ENCODE data around the gene WBP2. TPM values are rescaled to one million over a fixed set of nuclear protein-coding genes. Genes with fewer than 3 reads are reported as not detected.
"Not testable (repeated sequence)": the region's sequence is repeated elsewhere in the genome, so short reads cannot be mapped to it uniquely, and the experiment has no call there.

The WBP2 gene
- total RNA-seq, 2 experiments from 2014 or later = 107 TPM

DNA sequence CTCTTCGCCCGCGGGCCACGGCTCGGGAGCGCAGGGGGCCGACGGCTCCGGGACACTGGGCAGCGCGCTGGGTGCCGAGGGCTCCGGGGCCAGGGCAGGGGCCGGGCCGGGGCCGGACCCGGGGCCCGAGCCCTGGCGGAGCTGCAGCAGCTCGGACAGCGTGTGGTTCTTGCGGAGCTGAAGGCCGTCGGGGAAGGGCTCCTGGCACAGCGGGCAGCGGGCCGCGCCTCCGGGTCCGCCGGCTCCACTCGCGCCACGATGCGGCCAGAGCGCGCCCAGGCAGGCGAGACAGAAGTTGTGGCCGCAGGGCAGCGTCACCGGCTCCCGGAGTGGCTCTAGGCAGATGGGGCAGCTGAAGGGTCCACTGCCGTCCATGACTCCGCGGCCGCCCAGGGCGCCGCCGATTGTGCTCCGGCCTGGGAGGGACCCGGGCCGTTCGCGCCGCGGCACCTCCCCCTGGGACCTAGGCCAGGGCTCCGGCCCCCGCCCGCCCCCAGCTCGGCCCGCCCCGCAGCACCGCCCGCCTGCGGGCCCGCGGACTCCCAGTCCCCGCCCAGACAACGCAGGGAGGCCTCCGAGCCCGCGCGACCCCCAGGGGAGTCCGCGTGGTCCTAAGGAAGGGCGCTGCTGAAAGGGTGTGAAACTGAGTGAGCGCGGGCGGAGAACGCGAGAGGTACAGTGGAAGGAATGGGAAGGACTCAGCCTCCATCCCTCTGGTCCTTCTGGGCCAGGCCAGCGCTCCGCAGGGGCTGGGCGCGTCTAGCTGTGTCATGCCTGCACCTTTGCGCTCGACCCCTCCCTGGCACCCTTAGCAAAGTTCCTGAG lies 23.3 kb upstream of the WBP2 start, which contains the start of gene TRIM47:
Gene TRIM47, minus strand, starts transcription at position 408 of the 825 bp plus-strand sequence. Its CDS starts 33 bp downstream, at position 375.
- ATAC-seq (ENCODE audit: low read depth) (no peak), DNase-seq (peak; percentile 65)
- Mint-ChIP-seq H3K36me3 (peaks cover 3% of the 10 kb centered on the region), H3K27ac (peak within 1 kb of the TSS; percentile 93), H3K27me3 (peaks cover 12% of the 10 kb centered on the region), H3K4me1 (peaks cover 25% of the 10 kb centered on the region), H3K4me3 (peak within 1 kb of the TSS; percentile 91), H3K9me3 (no peaks in the 10 kb centered on the region)
- POLR2A ChIA-PET = interaction anchor here (0.7 to 5.5 kb wide), 11 partner anchors 11 to 1261 kb away, joined by 3 to 68 read pairs (median 9); partner anchors contain the start of genes TRIM65, UNC13D and WBP2

DNA sequence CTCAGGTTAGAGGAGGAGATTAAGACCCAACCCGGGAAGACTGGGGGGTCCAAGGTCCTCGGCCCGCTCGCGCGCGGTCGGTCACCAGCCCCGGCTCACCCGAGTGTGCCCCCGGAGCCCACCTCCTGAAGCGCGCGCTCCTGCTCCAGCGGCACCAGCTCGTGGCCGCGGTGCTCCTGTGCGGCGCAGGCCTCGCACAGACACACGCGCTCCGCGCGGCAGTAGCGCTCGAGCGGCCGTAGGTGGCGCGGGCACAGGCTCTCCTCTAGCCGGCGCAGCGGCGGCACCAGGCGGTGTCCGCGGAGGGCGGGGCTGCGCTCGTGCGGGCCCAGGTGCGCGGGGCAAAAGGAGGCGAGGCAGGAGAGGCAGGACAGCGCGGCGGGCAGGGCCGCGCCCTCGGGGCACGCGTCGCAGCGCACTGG lies 22.6 kb upstream of the WBP2 start:
- DNase-seq (peak; percentile 84), ATAC-seq (ENCODE audit: low read depth) (peak; percentile 70)
- H3K36me3 Mint-ChIP-seq = peaks cover 3% of the 10 kb centered on the region
- H3K27ac Mint-ChIP-seq = peak overlapping the region; percentile 93
- no peaks in the 10 kb centered on the region for H3K9me3 Mint-ChIP-seq
- H3K27me3 Mint-ChIP-seq = peaks cover 12% of the 10 kb centered on the region
- H3K4me3 Mint-ChIP-seq = peak overlapping the region; percentile 91
- POLR2A ChIA-PET = interaction anchor here (0.6 to 5.5 kb wide), 15 partner anchors 10 to 211 kb away, joined by 3 to 68 read pairs (median 6); partner anchors contain the start of genes MRPL38, RECQL5, SAP30BP and TRIM65
- peaks cover 28% of the 10 kb centered on the region for H3K4me1 Mint-ChIP-seq

DNA sequence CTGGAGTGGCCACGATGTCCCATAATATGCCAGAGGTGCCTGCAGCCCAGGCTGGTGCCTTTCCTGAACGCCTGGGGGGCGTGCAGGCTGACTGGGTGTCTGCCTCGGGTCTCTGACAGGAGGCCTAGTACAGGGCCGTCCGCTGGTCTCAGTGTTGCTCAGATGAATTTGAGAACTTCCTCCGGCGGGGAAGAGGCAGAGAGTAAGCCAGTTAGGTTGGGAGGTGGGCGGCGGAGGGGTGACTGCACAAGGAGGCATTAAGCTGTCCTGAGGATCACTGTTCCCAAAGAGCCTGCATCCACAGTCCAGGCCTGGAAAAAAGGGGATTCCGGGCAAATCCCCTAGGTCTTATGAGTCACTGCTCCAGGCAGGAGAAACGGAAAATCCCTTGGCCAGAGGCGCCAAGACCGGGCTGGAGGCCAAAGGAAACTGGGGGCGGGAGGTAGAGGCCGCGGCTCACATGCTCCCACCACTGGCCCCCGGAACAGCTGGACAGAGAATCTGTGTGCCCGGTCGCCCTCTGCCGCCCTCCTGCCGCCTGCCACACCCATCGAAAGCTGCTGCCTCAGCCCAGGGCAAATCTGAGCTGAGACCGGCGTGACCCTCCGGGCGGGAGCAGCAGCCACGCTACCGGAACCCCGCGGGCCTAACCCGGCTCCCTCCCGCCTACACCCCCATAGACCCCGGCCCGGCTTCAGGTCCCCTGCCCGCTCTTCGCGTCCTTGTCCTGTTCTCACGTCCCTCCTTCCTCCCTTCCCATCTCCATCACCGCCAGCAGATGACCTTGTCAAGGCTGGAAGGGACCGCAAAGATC lies 22.0 kb upstream of the WBP2 start:
- Mint-ChIP-seq H3K27ac (peak overlapping the region; percentile 93), H3K36me3 (peaks cover 3% of the 10 kb centered on the region), H3K9me3 (no peaks in the 10 kb centered on the region), H3K4me1 (peaks cover 30% of the 10 kb centered on the region), H3K27me3 (peaks cover 12% of the 10 kb centered on the region), H3K4me3 (peak overlapping the region; percentile 91)
- ATAC-seq (ENCODE audit: low read depth) (no peak), DNase-seq (no peak)
- POLR2A ChIA-PET = interaction anchor here (0.6 to 5.5 kb wide), 15 partner anchors 10 to 210 kb away, joined by 3 to 68 read pairs (median 6); partner anchors contain the start of genes MRPL38, RECQL5, SAP30BP and TRIM65

DNA sequence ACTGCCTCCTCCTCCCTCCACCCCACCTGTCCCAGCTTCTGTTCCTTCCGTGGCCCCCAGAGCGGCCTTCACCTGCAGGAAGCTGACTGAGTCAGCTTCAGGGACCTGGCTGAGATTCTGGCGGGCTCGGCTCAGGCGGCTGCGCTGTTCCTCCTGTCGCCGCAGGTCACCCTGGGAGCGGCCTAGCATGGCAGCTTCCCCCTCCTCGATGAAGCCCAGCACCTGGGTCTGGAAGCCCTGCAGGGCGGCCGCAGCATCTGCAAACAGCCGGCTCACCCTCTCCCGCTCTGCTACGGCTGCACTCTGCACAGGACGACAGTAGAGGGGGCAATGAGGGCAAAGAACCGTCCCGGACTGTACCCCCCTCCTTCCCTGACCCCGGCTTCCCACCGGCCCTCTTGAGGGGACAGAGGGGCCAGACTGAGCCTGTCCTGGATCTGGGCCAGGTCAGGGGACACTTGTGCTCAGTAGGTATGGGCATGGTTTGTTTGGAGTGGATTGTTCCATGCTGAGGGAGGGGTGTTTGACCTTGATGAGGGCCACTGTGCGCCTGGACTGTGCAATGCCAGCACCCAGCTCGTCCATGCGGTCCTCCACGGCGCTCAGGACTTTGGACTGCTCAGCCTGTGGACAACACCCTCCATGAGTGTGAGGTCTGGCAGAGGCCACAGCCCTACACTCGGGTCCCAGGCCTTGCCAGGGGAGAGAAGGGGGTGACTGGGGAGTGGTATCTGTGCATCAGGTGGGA lies 21.2 kb upstream of the WBP2 start:
- Mint-ChIP-seq H3K27me3 (peaks cover 8% of the 10 kb centered on the region), H3K9me3 (no peaks in the 10 kb centered on the region), H3K27ac (peak overlapping the region; percentile 93), H3K4me1 (peaks cover 30% of the 10 kb centered on the region), H3K4me3 (peak overlapping the region; percentile 91), H3K36me3 (peaks cover 3% of the 10 kb centered on the region)
- DNase-seq (peak; percentile 80), ATAC-seq (ENCODE audit: low read depth) (peak; percentile 76)
- POLR2A ChIA-PET = interaction anchor here (0.5 to 5.5 kb wide), 22 partner anchors 12 to 508 kb away, joined by 3 to 68 read pairs (median 4); partner anchors contain the start of genes ACOX1, MRPL38, SPHK1 and TEN1

DNA sequence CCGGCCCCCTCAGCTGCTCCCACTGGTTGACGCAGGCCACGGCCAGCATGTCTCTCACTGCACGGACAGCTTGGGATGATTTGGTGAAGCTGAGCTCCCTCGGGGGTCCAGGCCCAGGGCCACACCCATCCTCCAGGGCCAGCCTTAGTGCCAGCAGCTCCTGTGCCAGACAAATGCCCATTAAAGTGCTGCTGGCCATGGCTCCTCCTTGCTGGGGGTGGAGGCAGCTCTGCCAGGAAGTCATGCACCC lies 20.7 kb upstream of the WBP2 start:
- H3K27me3 Mint-ChIP-seq = peaks cover 7% of the 10 kb centered on the region
- DNase-seq (no peak), ATAC-seq (ENCODE audit: low read depth) (no peak)
- H3K27ac Mint-ChIP-seq = peak overlapping the region; percentile 93
- H3K4me1 Mint-ChIP-seq = peaks cover 30% of the 10 kb centered on the region
- peaks cover 3% of the 10 kb centered on the region for H3K36me3 Mint-ChIP-seq
- POLR2A ChIA-PET = interaction anchor here (0.5 to 5.5 kb wide), 21 partner anchors 11 to 509 kb away, joined by 3 to 68 read pairs (median 4); partner anchors contain the start of genes ACOX1, MRPL38, SPHK1 and TEN1
- H3K9me3 Mint-ChIP-seq = no peaks in the 10 kb centered on the region
- peak overlapping the region; percentile 91 for H3K4me3 Mint-ChIP-seq

DNA sequence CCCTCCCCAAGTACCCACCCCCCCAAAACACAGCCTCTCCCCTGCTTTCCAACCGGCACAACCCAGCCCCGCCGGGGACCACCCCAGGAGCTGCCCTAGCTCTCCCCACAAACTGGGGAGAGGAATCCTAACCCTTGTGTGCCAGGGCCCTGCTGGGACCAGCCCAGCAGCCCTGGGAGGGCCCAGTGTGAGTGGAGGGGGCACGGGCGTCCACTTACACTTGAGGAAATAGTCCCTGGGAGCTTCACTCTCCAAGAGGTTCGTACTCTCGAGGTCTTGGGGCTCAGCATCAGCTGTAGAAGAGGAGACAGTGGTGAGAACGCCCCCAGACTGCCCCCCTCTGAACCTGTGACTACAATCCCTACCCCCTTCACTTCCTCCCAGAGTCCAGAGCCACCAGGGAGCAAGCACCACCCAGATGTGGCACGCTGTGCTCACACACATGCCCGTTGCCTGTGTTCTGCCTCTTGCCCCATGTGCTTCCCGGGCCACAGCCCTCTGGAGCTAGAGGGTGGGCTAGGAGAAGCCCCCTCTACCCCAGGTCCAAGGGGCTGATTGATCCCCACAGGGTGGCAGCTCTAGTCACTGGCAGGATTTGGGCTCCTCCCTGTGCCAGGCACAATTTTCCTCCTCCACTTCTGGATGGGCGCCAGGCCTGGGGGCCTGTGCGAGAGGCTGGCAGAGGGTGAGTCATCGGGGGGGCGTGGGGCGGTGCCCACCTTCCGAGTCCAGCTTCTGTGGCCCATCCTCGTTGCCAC lies 20.2 kb upstream of the WBP2 start:
- H3K27ac Mint-ChIP-seq = peak overlapping the region; percentile 93
- POLR2A ChIA-PET = interaction anchor here (0.5 to 5.5 kb wide), 20 partner anchors 11 to 509 kb away, joined by 3 to 68 read pairs (median 4); partner anchors contain the start of genes ACOX1, MRPL38, SPHK1 and TEN1
- peaks cover 30% of the 10 kb centered on the region for H3K4me1 Mint-ChIP-seq
- no peaks in the 10 kb centered on the region for H3K9me3 Mint-ChIP-seq
- DNase-seq (peak; percentile 42), ATAC-seq (ENCODE audit: low read depth) (no peak)
- H3K36me3 Mint-ChIP-seq = peaks cover 3% of the 10 kb centered on the region
- peaks cover 7% of the 10 kb centered on the region for H3K27me3 Mint-ChIP-seq
- H3K4me3 Mint-ChIP-seq = peak overlapping the region; percentile 91

DNA sequence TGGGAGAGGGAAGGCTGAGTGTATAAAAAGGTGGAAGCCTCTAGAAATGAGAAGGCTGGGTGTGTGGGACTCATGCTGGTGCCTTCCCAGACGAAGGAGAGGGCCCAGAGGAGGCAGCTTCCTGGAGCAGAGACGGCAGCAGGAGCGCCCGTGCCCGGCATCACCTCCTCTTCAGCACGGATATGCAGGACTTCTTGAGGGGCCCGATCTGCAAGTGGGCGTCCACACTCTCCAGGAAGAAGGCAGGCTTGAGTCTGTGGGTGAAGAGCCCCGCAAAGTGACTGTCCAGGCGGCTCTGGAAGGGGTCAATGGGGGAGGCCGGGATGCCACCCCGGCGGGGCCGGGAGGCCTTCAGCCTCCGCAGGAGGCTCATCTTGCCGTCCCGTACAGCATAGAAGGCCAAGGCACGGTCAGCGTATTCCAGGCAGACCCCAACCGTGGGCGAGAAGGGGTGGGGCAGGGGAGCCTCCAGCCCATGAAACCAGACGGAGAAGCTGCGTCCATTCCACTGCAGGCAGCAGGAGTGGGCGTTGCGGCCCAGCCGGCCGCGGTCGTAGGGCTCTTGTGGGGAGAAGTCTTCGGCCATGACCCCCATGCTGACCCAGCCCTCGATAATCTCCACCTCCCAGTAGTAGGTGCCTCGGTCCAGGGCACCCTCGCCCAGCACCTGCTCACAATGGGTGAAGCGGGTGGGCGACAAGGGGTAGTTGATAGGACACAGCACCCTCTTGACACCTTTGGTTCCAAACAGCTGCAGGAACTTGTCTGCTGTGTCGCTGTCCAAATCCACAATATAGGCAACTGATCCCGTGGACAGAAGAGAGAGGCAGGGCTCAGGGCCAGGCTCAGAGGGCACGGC lies 19.4 kb upstream of the WBP2 start:
- Mint-ChIP-seq H3K4me3 (no peak overlapping the region), H3K36me3 (peaks cover 3% of the 10 kb centered on the region), H3K27me3 (peaks cover 7% of the 10 kb centered on the region), H3K9me3 (no peaks in the 10 kb centered on the region), H3K4me1 (peaks cover 30% of the 10 kb centered on the region), H3K27ac (peak overlapping the region; percentile 45)
- no peak for ATAC-seq (ENCODE audit: low read depth)
- POLR2A ChIA-PET = interaction anchor here (1.3 to 5.5 kb wide), 10 partner anchors 10 to 97 kb away, joined by 3 to 68 read pairs (median 26); partner anchors contain the start of genes TRIM65, UNC13D and WBP2
- DNase-seq = peak; percentile 33

DNA sequence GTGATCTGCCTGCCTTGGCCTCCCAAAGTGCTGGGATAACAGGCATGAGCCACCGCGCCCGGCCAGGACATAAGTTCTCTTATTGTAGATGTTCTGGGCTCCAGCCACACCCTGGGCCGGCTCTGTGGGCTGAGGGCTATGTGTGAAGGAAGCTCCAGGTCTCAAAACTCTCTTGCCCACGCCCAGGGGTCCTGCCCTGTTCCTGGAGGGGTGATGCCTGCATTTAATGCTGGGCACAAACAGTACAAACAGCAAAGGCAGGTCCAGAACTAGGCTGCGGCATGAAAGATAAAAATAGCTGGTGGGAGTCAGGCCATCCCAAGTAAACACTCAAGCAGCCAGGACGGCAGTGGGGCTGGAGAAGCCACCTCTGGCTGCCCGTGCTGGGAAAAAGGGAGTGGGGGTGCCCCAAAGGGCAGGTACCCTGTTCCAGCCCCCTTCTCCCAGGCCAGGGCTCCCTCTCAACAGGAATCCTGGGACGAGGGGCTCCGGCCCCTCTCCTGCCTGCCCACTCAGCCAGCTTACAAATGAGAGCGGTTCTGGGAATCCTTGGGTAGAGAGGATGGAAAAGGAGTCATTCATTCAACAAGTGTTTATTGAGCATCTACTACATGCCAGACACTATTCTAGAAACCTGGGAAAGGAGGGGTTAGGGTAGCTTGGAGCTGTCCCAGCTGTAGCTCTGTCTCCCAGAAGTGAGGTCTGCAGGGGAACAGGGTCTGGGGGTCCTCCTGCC lies 18.6 kb upstream of the WBP2 start:
- peaks cover under 1% of the 10 kb centered on the region for H3K27me3 Mint-ChIP-seq
- peaks cover 3% of the 10 kb centered on the region for H3K36me3 Mint-ChIP-seq
- peaks cover 28% of the 10 kb centered on the region for H3K4me1 Mint-ChIP-seq
- peak overlapping the region; percentile 89 for H3K27ac Mint-ChIP-seq
- DNase-seq = no peak
- ATAC-seq (ENCODE audit: low read depth) = no peak
- H3K9me3 Mint-ChIP-seq = no peaks in the 10 kb centered on the region
- POLR2A ChIA-PET = interaction anchor here (1.1 to 2.7 kb wide), 9 partner anchors 9 to 94 kb away, joined by 3 to 16 read pairs (median 8); partner anchors contain the start of genes UNC13D and WBP2
- no peak overlapping the region for H3K4me3 Mint-ChIP-seq

DNA sequence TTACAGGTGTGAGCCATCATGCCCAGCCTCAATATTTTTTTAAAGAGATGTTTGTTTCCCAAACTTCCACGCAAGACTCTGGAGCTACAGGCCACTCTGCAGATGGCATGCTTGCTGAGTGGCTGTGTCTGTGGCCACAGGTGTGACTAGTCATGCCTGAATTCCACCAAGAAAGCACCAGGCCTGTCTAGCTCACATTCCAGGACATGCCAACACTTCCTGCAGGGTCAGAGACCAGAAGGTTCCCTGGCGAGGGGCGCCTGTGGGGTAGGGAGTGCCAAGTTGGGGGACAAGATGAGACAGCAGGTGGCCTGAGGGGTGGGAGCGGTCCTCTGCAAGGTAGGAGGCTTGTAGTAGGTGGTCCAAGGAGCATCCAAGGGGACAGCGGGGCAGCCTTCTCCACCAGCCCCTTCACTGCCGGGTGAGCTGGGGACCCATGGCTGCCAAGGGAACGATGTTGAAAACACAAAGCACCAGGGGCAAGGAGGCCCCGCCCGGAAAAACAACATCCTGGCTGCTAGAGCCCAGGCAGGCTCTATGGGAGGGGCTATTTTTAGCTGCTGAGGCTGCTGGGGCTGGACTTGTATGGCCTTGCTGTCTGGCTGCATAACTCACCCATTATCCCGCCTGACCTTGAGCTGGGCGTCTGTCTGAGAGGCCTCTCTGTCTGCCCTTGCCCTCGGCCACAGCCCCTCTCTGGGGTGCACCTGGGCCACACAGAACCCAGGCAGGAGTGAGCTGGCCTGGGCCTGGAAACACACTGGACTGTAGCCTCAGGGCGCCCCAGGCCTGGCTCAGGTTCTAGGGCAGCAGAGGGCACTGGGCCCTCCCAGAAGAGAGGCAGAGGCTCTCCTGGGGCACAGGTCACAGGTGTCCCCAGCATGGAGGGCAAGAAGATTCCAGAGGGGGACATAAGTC lies 17.6 kb upstream of the WBP2 start:
- H3K27ac Mint-ChIP-seq = peak overlapping the region; percentile 89
- peaks cover 25% of the 10 kb centered on the region for H3K4me1 Mint-ChIP-seq
- peak overlapping the region; percentile 49 for H3K4me3 Mint-ChIP-seq
- DNase-seq (peak; percentile 66), ATAC-seq (ENCODE audit: low read depth) (peak; percentile 51)
- no peaks in the 10 kb centered on the region for H3K9me3 Mint-ChIP-seq
- POLR2A ChIA-PET = interaction anchor here (0.9 to 2.7 kb wide), 14 partner anchors 8 to 108 kb away, joined by 3 to 16 read pairs (median 5); partner anchors contain the start of genes GALK1, TRIM65, UNC13D and WBP2
- H3K27me3 Mint-ChIP-seq = no peaks in the 10 kb centered on the region
- H3K36me3 Mint-ChIP-seq = peaks cover 2% of the 10 kb centered on the region

DNA sequence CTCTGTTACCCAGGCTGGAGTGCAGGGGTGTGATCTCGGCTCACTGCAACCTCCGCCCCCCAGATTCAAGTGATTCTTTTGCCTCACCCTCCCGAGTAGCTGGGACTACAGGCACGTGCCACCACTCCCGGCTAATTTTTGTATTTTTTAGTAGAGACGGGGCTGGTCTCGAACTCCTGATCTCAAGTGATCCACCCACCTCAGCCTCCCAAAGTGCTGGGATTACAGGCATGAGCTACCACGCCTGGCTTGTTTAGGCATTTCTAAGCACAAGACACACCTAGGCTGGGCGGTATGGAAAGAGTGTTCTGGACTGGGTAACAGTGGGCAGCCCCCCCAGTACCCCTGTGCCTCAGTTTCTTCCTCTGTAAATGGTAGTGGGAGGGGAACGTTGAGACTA lies 15.1 kb upstream of the WBP2 start:
- H3K4me1 Mint-ChIP-seq = peaks cover 17% of the 10 kb centered on the region
- DNase-seq; H3K36me3 Mint-ChIP-seq; H3K4me3 Mint-ChIP-seq; H3K27ac Mint-ChIP-seq; H3K9me3 Mint-ChIP-seq; H3K27me3 Mint-ChIP-seq; ATAC-seq (ENCODE audit: low read depth): not testable (repeated sequence)
- POLR2A ChIA-PET = interaction anchor here (1.7 kb wide), 1 partner anchor 15 kb away, joined by 7 read pairs; the partner anchor contains the start of gene WBP2

Measured in activated naive CD8-positive, alpha-beta T cell treated with anti-CD3 and anti-CD28 coated beads, Interleukin-2, amount 10 ng/mL, durations not matched to agents 7 days and 5 days (primary cell).